ENCODE measurements around the gene FMN1.

DNA sequence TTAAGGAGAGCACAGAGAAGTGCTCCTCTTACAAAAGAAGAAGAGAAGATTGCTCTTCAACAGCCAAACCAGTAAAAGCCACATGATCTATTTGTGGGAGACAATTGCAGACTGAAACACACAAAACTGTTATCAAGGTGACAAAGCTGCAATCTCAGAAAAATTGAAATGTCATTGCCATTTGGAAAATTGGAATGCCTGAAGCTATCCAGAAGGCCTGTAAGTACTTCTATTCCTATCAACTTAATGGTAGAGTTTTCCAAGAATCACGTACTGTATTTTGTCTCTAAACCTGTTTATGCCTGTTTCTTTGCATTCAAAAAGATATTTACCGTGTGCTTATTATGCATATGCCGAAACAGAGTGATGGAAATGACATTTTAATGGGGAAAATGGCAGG lies 272.0 kb downstream of the FMN1 start:
- TF ChIP-seq TAF1 (IDR thresholded peaks at IDR 0.05; ENCODE audit: low read depth) (no peak), REST (IDR thresholded peaks at IDR 0.05; ENCODE audit: borderline replicate concordance) (peak; percentile 94), POLR2AphosphoS5 (IDR thresholded peaks at IDR 0.05) (peak; percentile 21)
- TF ChIP-seq, protein P1, sequence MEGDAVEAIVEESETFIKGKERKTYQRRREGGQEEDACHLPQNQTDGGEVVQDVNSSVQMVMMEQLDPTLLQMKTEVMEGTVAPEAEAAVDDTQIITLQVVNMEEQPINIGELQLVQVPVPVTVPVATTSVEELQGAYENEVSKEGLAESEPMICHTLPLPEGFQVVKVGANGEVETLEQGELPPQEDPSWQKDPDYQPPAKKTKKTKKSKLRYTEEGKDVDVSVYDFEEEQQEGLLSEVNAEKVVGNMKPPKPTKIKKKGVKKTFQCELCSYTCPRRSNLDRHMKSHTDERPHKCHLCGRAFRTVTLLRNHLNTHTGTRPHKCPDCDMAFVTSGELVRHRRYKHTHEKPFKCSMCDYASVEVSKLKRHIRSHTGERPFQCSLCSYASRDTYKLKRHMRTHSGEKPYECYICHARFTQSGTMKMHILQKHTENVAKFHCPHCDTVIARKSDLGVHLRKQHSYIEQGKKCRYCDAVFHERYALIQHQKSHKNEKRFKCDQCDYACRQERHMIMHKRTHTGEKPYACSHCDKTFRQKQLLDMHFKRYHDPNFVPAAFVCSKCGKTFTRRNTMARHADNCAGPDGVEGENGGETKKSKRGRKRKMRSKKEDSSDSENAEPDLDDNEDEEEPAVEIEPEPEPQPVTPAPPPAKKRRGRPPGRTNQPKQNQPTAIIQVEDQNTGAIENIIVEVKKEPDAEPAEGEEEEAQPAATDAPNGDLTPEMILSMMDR (IDR thresholded peaks at IDR 0.05; ENCODE audit: poor library complexity, severe bottlenecking): no peak
